ENCODE data around the gene ROR1.
A peak's percentile ranks its signal among the peaks of the same experiment; 100 is the strongest.
"Not testable (repeated sequence)": the region's sequence is repeated elsewhere in the genome, so short reads cannot be mapped to it uniquely, and the experiment has no call there.

The ROR1 gene

GRCh38 chr1:64104585-64104984, 330.8 kb downstream of the ROR1 start:
- not testable (repeated sequence) for H3K27ac Mint-ChIP-seq; H3K4me3 Mint-ChIP-seq; DNase-seq; H3K9me3 Mint-ChIP-seq; H3K27me3 Mint-ChIP-seq; H3K36me3 Mint-ChIP-seq; H3K4me1 Mint-ChIP-seq; ATAC-seq (replicated peaks)

GRCh38 chr1:64107118-64107519, 333.3 kb downstream of the ROR1 start:
- no peak overlapping the region for H3K27ac Mint-ChIP-seq
- H3K4me1 Mint-ChIP-seq, result no peaks in the 10 kb centered on the region
- no peak overlapping the region for H3K4me3 Mint-ChIP-seq
- DNase-seq, result no peak
- no peak for ATAC-seq (replicated peaks)
- H3K9me3 Mint-ChIP-seq, result no peaks in the 10 kb centered on the region
- H3K27me3 Mint-ChIP-seq, result no peaks in the 10 kb centered on the region
- peaks cover 0 to 2% of the 10 kb centered on the region in 2 donors for H3K36me3 Mint-ChIP-seq

GRCh38 chr1:64107632-64108031, 333.8 kb downstream of the ROR1 start:
- no peak overlapping the region for H3K4me3 Mint-ChIP-seq
- H3K4me1 Mint-ChIP-seq, result peaks cover 0 to 4% of the 10 kb centered on the region in 2 donors
- H3K27me3 Mint-ChIP-seq, result no peaks in the 10 kb centered on the region
- ATAC-seq (replicated peaks) (no peak), DNase-seq (no peak)
- peaks cover 0 to 2% of the 10 kb centered on the region in 2 donors for H3K36me3 Mint-ChIP-seq
- no peaks in the 10 kb centered on the region for H3K9me3 Mint-ChIP-seq
- H3K27ac Mint-ChIP-seq, result no peak overlapping the region

GRCh38 chr1:64110924-64111777, 337.3 kb downstream of the ROR1 start:
- H3K36me3 Mint-ChIP-seq, result no peaks in the 10 kb centered on the region
- DNase-seq, result no peak
- no peak overlapping the region for H3K4me3 Mint-ChIP-seq

GRCh38 chr1:64111787-64112186, 338.0 kb downstream of the ROR1 start:
- no peak for DNase-seq
- ATAC-seq (replicated peaks), result no peak
- Mint-ChIP-seq H3K36me3 (no peaks in the 10 kb centered on the region), H3K4me3 (no peak overlapping the region), H3K4me1 (peaks cover 0 to 6% of the 10 kb centered on the region in 2 donors), H3K27ac (no peak overlapping the region), H3K27me3 (no peaks in the 10 kb centered on the region), H3K9me3 (no peaks in the 10 kb centered on the region)

More at GRCh38 chr1:64110924-64111777, 337.3 kb downstream of the ROR1 start:
- Mint-ChIP-seq H3K27me3 (no peaks in the 10 kb centered on the region), H3K4me1 (peaks cover 0 to 6% of the 10 kb centered on the region in 2 donors), H3K27ac (no peak overlapping the region), H3K9me3 (no peaks in the 10 kb centered on the region)
- no peak for ATAC-seq (replicated peaks)

- ATAC-seq (replicated peaks) (peak; percentile 16 to 38), DNase-seq (no peak)
- H3K27ac Mint-ChIP-seq, result no peak overlapping the region
- H3K4me3 Mint-ChIP-seq, result no peak overlapping the region
- H3K9me3 Mint-ChIP-seq, result no peaks in the 10 kb centered on the region
- H3K36me3 Mint-ChIP-seq, result no peaks in the 10 kb centered on the region
- H3K4me1 Mint-ChIP-seq, result peaks cover 0 to 6% of the 10 kb centered on the region in 2 donors
- no peaks in the 10 kb centered on the region for H3K27me3 Mint-ChIP-seq
Observed at GRCh38 chr1:64112281-64112680, 338.5 kb downstream of the ROR1 start.

- no peaks in the 10 kb centered on the region for H3K27me3 Mint-ChIP-seq
- no peaks in the 10 kb centered on the region for H3K9me3 Mint-ChIP-seq
- no peak overlapping the region for H3K4me3 Mint-ChIP-seq
- no peaks in the 10 kb centered on the region for H3K36me3 Mint-ChIP-seq
- ATAC-seq (replicated peaks) (no peak), DNase-seq (no peak)
- H3K27ac Mint-ChIP-seq, result no peak overlapping the region
- H3K4me1 Mint-ChIP-seq, result peaks cover 0 to 6% of the 10 kb centered on the region in 2 donors
Observed at GRCh38 chr1:64114012-64114525, 340.3 kb downstream of the ROR1 start.

GRCh38 chr1:64116537-64116936, 342.7 kb downstream of the ROR1 start:
- no peaks in the 10 kb centered on the region for H3K36me3 Mint-ChIP-seq
- H3K4me3 Mint-ChIP-seq, result no peak overlapping the region
- H3K4me1 Mint-ChIP-seq, result peaks cover 0 to 6% of the 10 kb centered on the region in 2 donors
- no peak for DNase-seq
- peaks cover 0 to 4% of the 10 kb centered on the region in 2 donors for H3K27me3 Mint-ChIP-seq
- ATAC-seq (replicated peaks), result no peak
- no peaks in the 10 kb centered on the region for H3K9me3 Mint-ChIP-seq
- H3K27ac Mint-ChIP-seq, result no peak overlapping the region

- Mint-ChIP-seq H3K27me3 (peaks cover 0 to 4% of the 10 kb centered on the region in 2 donors), H3K27ac (no peak overlapping the region), H3K4me1 (peaks cover 0 to 3% of the 10 kb centered on the region in 2 donors), H3K4me3 (no peak overlapping the region), H3K36me3 (no peaks in the 10 kb centered on the region), H3K9me3 (no peaks in the 10 kb centered on the region)
- ATAC-seq (replicated peaks) (no peak), DNase-seq (no peak)
Observed at GRCh38 chr1:64117492-64117891, 343.7 kb downstream of the ROR1 start.

GRCh38 chr1:64121766-64122385, 348.1 kb downstream of the ROR1 start:
- H3K4me1 Mint-ChIP-seq, result no peaks in the 10 kb centered on the region
- no peak overlapping the region for H3K4me3 Mint-ChIP-seq
- H3K27ac Mint-ChIP-seq, result no peak overlapping the region
- no peak for DNase-seq
- H3K27me3 Mint-ChIP-seq, result peaks cover 0 to 4% of the 10 kb centered on the region in 2 donors
- no peak for ATAC-seq (replicated peaks)
- no peaks in the 10 kb centered on the region for H3K9me3 Mint-ChIP-seq
- no peaks in the 10 kb centered on the region for H3K36me3 Mint-ChIP-seq

- no peaks in the 10 kb centered on the region for H3K9me3 Mint-ChIP-seq
- no peak overlapping the region for H3K4me3 Mint-ChIP-seq
- H3K36me3 Mint-ChIP-seq, result no peaks in the 10 kb centered on the region
- H3K4me1 Mint-ChIP-seq, result no peaks in the 10 kb centered on the region
- H3K27me3 Mint-ChIP-seq, result peaks cover 0 to 4% of the 10 kb centered on the region in 2 donors
- DNase-seq (no peak), ATAC-seq (replicated peaks) (no peak)
- H3K27ac Mint-ChIP-seq, result no peak overlapping the region
Observed at GRCh38 chr1:64122588-64122987, 348.8 kb downstream of the ROR1 start.

GRCh38 chr1:64124704-64125440, 351.1 kb downstream of the ROR1 start:
- Mint-ChIP-seq H3K27ac (no peak overlapping the region), H3K9me3 (no peaks in the 10 kb centered on the region), H3K27me3 (peaks cover 0 to 4% of the 10 kb centered on the region in 2 donors), H3K4me1 (no peaks in the 10 kb centered on the region), H3K4me3 (no peak overlapping the region), H3K36me3 (no peaks in the 10 kb centered on the region)
- ATAC-seq (replicated peaks) (no peak), DNase-seq (no peak)

GRCh38 chr1:64126581-64126980, 352.8 kb downstream of the ROR1 start:
- no peak for ATAC-seq (replicated peaks)
- Mint-ChIP-seq H3K4me3 (no peak overlapping the region), H3K27me3 (no peaks in the 10 kb centered on the region), H3K9me3 (no peaks in the 10 kb centered on the region), H3K36me3 (no peaks in the 10 kb centered on the region), H3K4me1 (no peaks in the 10 kb centered on the region), H3K27ac (no peak overlapping the region)
- DNase-seq, result no peak

GRCh38 chr1:64127297-64127696, 353.5 kb downstream of the ROR1 start:
- no peaks in the 10 kb centered on the region for H3K9me3 Mint-ChIP-seq

More at GRCh38 chr1:64127297-64127696, 353.5 kb downstream of the ROR1 start:
- Mint-ChIP-seq H3K27me3 (no peaks in the 10 kb centered on the region), H3K4me3 (no peak overlapping the region), H3K27ac (no peak overlapping the region), H3K4me1 (no peaks in the 10 kb centered on the region), H3K36me3 (no peaks in the 10 kb centered on the region)
- ATAC-seq (replicated peaks), result no peak
- DNase-seq, result no peak
